ENCODE data around the gene TOM1.

TOM1 gene

DNA sequence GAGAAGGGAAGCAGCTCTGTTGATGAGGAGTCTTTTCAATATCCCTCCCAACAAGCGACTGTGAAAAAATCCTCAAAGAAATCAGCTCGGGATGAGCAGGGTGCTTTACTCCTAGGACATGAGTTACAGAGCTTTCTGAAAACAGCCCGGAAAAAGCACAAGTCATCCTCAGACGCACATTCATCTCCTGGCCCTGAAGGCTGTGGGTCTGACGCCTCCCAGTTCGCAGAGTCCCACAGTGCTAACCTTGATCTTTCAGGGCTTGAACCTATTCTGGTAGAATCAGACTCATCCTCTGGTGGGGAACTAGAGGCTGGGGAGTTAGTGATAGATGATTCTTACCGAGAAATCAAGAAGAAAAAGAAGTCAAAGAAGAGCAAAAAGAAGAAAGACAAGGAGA lies 34.7 kb upstream of the TOM1 start:
- H3K27ac ChIP-seq (replicated peaks), result no peak overlapping the region
- TF ChIP-seq CTCF (IDR thresholded peaks at IDR 0.05; ENCODE audit: insufficient read depth, low read length) (no peak), GABPA (IDR thresholded peaks at IDR 0.05; ENCODE audit: low read depth) (no peak), POLR2AphosphoS5 (IDR thresholded peaks at IDR 0.05; ENCODE audit: low read depth) (no peak), SPI1 (IDR thresholded peaks at IDR 0.05; ENCODE audit: borderline replicate concordance, low read depth) (no peak), REST (IDR thresholded peaks at IDR 0.05; ENCODE audit: insufficient replicate concordance, low read depth) (no peak)

GRCh38 chr22:35266277-35266676 lies 33.4 kb upstream of the TOM1 start:
- DNase-seq (ENCODE audit: low read depth in 1 of 2, low spot score in 1 of 2), result no peak
- H3K4me3 ChIP-seq (replicated peaks; ENCODE audit: insufficient read depth, low read length), result no peak overlapping the region
- no peak for TF ChIP-seq CTCF (IDR thresholded peaks at IDR 0.05; ENCODE audit: insufficient read depth, low read length)
- TF ChIP-seq GABPA (IDR thresholded peaks at IDR 0.05; ENCODE audit: low read depth), result no peak
- no peak for TF ChIP-seq REST (IDR thresholded peaks at IDR 0.05; ENCODE audit: insufficient replicate concordance, low read depth)
- TF ChIP-seq SPI1 (IDR thresholded peaks at IDR 0.05; ENCODE audit: borderline replicate concordance, low read depth), result no peak
- no peak for TF ChIP-seq POLR2AphosphoS5 (IDR thresholded peaks at IDR 0.05; ENCODE audit: low read depth)
- H3K27ac ChIP-seq (replicated peaks), result no peak overlapping the region
- H3K27me3 ChIP-seq (ENCODE audit: insufficient read depth, poor library complexity, severe bottlenecking), result no peaks in the 10 kb centered on the region

More for the DNA sequence above, 34.7 kb upstream of the TOM1 start:
- Histone ChIP-seq H3K4me3 (replicated peaks; ENCODE audit: insufficient read depth, low read length) (no peak overlapping the region), H3K27me3 (ENCODE audit: insufficient read depth, poor library complexity, severe bottlenecking) (no peaks in the 10 kb centered on the region)
- DNase-seq (ENCODE audit: low read depth in 1 of 2, low spot score in 1 of 2), result no peak

GRCh38 chr22:35269630-35270029 lies 30.1 kb upstream of the TOM1 start:
- Histone ChIP-seq H3K27me3 (ENCODE audit: insufficient read depth, poor library complexity, severe bottlenecking) (no peaks in the 10 kb centered on the region), H3K4me3 (replicated peaks; ENCODE audit: insufficient read depth, low read length) (no peak overlapping the region), H3K27ac (replicated peaks) (no peak overlapping the region)
- no peak for TF ChIP-seq POLR2AphosphoS5 (IDR thresholded peaks at IDR 0.05; ENCODE audit: low read depth)
- TF ChIP-seq SPI1 (IDR thresholded peaks at IDR 0.05; ENCODE audit: borderline replicate concordance, low read depth), result no peak
- no peak for TF ChIP-seq REST (IDR thresholded peaks at IDR 0.05; ENCODE audit: insufficient replicate concordance, low read depth)
- no peak for TF ChIP-seq GABPA (IDR thresholded peaks at IDR 0.05; ENCODE audit: low read depth)
- no peak for TF ChIP-seq CTCF (IDR thresholded peaks at IDR 0.05; ENCODE audit: insufficient read depth, low read length)
- DNase-seq (ENCODE audit: low read depth in 1 of 2, low spot score in 1 of 2), result no peak
